Measurements from ENCODE around the gene CD164.
"Not testable (repeated sequence)": the region's sequence is repeated elsewhere in the genome, so short reads cannot be mapped to it uniquely, and the experiment has no call there.

CD164 gene

DNA sequence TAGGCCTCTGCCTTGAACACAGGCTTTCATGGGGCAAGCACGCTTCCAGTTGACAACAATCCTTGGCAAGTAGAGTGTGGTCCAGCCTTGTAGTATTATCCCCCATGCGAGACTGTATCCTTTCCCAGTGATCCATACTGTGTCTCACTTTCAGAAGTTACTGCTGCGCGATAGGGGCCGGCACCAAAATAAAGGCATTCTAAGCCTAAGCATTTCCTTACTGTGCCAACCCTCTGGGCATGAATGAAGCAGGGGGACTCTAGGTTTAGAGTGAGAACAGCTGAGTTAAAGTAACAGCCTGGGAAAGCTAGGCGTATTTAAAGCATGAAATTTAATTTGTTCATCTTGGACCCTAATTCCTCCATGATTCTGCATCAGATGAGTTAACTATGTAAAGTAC lies 39.4 kb downstream of the CD164 start:
- no peak for DNase-seq (ENCODE audit: low read depth)

DNA sequence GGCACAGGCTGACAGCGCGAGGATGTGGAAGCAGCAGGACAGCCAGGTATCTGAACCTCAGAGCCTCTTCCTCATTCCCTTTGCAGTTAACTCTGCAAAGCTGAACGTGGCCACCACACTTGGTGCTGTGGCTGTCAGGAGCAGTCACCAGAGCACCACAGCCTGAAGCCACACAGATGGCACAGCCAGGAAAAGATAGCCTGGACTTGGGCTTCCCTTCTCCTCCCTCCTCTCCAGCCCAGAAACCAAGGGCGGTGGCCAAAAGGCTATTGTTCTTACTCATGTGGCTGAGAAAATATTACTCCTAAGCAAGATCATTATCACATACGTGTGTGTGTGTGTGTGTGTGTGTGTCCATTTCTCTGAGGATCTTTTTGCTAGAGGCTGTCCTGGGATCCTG lies 39.8 kb downstream of the CD164 start:
- no peak for DNase-seq (ENCODE audit: low read depth)

DNA sequence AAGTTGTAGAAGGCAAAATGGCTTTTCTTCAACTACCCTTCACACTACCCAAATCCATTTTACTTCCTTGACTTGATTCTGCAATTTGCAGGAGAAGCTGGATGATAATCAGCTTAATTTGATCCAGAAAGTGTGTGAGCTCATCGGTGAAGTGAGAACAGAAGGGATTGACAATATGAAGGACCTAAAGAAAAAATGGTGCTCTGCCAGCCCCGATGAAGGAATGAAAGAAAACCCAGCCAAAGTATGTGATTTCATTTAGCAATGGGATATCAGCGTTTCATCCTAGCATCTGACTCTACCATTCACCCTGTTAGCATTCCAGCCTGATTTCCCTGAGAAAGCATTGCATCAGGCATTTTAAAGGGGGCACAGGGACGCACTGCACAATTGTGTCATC lies 41.5 kb downstream of the CD164 start:
- no peak for DNase-seq (ENCODE audit: low read depth)

DNA sequence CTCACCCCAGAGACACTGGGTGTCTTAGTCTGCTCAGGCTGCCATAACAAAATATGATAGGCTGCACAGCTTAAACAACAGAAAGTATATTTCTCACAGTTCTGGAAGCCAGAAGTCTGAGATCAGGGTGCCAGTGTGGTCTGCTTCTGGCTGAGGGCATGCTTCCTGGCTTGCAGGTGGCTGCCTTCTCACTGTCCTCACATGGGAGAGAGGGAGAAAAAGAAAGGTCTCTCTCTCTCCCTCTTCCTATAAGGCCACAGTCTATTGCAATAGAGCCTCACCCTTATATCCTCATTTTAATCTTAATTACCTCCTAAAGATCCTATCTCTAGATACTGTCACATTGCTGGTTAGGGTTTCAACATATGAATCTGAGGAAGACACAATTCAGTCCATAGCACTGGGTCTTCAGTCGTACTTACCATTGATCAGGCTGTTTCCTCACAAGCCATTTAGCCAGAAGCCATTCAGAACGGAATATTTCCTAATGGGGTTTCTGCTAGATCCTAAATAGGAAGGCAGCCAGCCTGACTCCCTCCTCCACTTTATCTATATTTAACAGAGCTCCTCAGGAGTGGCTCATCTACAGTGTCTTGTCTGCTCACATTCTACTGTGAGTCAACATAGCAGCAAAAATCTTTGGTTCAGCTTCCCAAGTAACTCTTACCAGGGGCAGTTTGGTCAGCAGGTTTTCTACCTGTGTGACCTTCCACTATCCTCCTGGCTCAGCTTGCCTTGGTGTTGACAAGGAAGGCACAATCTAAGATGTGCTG lies 42.2 kb downstream of the CD164 start:
- no peak for DNase-seq (ENCODE audit: low read depth)

DNA sequence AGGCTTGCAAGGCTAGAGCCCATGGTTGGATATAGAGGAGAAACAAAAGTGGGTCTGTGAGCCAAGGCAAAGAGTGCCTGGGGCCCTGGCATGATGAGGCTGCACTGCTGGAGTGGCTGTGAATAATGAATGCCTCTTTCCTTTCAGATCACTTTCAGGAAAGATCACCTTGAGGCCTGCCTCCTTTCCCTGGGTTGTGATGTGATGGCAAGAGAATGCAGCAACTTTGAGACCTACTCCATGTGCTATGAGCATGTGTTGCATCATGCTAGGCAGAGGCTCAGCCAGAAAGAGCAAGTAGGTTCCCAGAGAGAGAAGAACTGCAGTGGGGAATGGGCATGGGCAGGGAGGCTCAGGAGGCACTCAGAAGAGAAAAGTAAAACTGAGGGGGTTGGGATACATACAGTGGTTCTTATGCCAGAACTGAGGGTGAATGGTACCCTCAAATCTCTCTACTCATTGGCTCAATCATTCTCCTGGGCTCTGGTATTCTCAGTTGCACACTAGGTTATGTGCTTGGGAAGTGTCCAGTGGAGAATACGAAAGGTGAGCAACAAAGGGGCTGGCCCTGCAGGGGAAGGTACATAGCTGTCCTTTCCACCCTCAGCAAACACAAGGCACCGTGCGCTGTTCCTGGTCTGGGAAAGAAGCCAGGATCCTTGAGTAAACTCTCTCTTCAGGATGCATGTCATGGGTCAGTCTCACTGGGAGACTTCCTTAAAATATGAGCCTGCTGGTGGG lies 45.9 kb downstream of the CD164 start:
- no peak for DNase-seq (ENCODE audit: low read depth)

DNA sequence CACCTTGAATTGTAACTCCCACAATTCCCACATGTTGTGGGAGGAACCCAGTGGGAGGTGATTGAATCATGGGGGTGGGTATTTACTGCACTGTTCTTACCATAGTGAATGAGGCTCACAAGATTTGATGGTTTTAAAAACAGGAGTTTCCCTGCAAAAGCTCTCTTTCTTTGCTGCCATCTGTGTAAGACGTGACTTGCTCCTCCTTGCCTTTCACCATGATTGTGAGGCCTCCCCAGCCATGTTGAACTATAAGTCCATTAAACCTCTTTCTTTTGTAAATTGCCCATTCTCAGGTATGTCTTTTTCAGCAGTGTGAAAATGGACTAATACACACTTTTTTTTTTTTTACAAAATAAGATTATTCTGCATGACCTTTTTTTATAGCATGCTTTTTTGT lies 48.4 kb downstream of the CD164 start:
- not testable (repeated sequence) for DNase-seq (ENCODE audit: low read depth)

DNA sequence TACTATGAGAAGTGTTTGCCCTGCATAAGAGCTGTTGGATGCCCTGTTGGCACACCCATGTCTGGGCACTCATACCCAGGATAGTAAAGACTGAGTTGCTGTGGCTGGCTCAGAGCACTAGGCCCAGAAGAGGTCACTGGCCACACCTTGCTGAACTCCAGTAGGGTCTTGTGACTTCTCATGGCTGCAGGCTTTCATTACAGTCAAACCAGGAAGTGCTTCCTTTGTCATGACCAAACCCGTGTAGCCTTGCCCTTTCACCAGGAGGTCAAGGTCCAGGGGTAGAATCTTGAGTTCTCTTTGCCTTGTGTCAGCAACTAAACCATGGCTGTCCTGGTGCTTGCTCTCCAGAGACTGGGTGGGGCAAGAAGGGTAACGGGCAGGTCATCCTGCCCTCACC lies 49.5 kb downstream of the CD164 start:
- DNase-seq (ENCODE audit: low read depth): no peak

DNA sequence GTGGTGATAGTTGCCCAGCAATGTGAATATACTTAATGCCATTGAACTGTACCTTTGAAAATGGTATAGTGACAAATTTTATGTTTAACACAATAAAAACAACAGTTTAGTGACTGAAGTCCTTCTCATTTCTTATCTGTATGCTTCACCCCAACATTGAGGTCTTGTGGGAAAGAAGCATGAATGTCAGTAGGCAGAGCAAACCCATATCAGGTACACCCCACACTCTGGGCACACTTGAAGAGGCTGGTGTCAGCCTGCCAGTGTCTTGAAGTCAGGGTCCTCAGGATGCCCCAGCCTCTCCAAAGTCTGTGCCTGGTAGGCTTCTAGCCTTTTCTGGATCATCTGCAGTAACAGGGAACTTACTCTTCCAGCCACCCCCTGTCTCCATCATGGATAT lies 51.2 kb downstream of the CD164 start:
- no peak for DNase-seq (ENCODE audit: low read depth)

DNA sequence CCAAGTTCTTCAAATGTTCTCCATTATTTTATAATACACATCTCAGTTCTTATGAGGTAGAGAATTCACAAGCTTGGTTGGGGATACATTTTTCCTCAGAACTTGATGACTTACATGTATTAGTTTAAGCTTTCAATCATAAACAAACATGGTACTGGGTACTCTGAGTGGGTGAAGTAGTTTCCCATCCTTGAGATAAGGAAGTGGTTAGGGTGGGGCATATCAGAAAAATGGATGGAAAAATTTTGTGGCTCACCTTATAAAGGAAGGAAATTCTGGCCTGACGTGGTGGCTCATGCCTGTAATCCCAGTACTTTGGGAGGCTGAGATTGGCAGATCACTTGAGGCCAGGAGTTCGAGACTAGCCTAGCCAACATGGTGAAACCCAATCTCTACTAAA lies 52.0 kb downstream of the CD164 start:
- DNase-seq (ENCODE audit: low read depth): no peak

DNA sequence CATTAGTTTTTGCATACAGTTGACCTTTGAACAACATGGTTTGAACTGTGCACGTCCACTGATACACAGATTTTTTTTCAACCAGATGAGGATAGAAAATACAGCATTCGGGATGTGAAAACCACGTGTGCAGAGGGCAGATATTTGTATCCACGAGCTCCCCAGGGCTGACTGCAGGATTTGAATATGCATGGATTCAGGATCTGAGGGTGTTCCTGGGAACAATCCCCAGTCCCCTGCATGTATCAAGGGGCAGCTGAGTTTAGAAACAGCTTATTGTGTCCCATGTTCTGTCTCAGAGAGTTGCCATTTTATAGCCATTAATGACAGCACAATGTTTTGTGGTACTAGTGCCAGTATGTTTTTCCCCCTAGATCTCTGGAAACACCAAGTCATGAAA lies 53.6 kb downstream of the CD164 start:
- DNase-seq (ENCODE audit: low read depth): no peak

DNA sequence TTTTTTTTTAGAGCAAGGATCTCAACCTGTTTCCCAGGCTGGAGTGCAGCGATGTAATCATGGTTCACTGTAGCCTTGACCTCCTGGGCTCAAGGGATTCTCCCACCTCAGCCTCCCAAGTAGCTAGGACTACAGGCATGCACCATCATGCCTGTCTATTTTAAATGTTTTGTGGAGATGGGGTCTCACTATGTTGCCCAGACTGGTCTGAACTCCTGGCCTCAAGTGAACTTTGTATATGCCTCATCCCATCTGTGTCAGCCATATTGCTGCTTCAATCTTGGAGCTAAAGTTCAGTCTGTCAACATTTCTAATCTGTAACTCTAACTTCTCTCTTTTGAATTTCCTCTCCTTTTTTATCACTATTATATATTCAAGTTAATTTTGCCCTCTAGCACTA lies 54.3 kb downstream of the CD164 start:
- no peak for DNase-seq (ENCODE audit: low read depth)

DNA sequence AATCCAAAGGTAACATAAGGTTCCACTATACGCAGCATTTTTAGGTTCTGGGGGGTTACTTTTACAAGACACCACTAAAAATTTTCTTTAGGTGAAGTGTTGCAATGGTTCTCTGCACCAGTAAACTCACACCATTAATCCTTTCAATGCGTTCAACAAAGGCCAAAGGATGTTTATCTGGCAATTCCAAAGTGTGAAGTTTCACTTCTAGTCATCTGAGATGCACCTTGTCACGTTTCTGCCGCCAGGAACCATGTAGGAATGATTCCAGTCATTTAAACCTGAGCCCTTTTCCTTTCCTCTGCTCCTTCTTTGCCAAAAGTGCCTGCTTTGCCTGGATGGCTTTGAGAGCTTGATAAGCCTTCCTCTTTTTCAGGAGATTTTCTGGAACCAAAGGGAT lies 54.8 kb downstream of the CD164 start:
- no peak for DNase-seq (ENCODE audit: low read depth)

DNA sequence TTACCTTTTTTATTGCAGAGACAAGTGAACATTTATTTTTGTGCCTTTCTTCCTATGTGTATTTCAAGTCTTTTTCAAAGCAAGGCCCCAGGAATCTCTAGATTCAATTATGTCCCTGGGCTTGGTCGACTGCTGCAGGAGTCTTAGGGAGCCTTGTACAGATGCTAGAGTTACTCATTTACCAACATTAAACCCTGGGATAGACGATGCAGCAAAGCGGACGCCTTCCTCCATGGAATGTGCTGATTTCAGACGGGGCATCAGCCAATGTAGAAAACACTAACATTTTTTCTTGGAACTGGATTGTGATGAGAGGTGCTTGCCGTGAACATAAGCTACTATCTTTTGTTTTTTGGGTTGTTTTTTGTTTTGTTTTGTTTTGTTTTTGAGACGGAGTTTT lies 55.9 kb downstream of the CD164 start:
- DNase-seq (ENCODE audit: low read depth): no peak

DNA sequence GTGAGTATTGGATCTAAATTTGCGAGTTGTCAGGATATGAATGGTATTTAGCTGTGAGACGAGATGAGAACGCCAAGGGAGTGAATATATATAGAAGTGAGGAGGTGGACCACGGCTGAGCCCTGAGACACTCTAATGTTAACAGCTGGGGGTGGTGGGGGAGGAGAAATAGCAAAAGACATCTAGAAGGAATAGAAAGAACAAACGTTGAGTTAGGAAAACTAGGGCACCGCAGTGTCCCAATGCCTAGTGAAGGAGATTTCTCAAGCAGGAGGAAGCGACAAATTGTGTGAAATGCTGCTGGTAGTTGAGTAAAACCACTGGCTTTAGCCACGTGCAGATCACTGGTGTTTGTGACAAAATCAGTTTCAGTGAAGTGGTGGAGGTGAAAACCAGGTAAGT lies 56.9 kb downstream of the CD164 start:
- no peak for DNase-seq (ENCODE audit: low read depth)

DNA sequence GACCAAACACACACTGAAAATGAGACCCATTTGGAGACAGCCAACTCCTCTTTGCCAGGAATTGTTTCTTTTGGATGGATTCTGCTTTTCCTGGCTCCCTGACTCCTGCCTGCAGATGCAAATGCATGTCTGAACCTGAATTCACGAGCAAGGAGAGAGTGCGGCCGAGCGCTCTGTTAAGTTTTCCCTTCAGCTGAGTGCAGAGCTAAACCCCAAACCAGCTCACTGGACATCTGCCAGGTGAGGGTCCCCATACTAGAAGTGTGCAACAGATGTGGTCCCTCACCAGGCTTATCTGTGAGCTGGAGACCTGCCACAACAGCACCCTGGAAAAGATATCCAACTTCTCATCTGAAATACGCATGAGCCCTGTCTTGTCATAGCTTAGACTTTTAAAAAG lies 59.0 kb downstream of the CD164 start:
- DNase-seq (ENCODE audit: low read depth): no peak

DNA sequence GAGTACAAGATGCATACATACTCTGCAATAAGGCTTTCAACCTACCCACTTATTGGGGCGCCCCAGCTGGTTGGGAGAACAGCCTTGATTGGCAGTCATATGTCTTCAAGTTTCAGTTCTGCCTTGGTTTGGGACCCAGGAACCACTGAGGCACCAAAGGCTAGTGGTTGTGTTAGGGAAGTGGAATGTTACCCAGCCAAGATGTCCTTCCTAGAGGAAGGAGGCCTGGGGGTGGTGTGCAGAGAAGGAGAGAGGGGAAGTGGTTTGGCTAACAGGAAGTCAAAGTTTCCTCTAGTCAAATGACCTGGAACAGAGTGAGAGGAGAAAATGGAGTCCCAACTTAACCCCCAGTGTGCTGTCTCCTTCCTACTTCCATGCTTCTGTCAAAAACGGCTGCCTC lies 59.4 kb downstream of the CD164 start:
- no peak for DNase-seq (ENCODE audit: low read depth)

DNA sequence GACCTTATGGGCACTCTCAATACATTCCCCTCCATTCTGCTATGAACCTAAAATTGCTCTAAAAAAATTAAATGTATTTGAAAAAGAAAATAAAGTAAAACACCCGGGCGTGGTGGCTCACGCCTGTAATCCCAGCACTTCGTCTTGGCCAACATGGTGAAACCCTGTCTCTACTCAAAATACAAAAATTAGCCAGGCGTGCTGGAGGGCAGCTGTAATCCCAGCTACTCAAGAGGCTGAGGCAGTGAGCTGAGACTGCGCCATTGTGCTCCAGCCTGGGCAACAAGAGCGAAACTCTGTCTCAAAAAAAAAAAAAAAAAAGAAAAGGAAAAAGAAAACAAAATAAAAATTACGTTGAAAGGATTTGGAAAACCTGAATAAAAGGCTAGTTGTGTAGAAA lies 60.5 kb downstream of the CD164 start:
- DNase-seq (ENCODE audit: low read depth): no peak

DNA sequence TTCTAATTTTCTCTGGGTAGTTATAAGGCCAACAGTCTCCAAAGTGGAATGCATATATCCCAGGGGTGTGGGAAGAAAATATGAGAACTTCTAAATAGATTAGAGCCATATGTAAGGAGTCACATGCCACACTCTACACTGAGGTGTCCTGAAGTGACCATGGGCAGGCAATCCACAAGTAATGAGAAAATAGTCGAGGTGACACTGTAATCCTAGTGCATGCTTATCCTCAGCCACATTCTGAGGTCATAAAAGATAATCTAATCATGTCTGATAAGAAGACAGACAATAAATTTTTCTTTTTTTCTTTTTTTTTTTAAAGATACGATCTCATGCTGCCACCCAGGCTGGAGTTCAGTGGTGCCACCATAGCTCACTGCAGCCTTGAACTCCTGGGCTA lies 62.2 kb downstream of the CD164 start:
- no peak for DNase-seq (ENCODE audit: low read depth)

DNA sequence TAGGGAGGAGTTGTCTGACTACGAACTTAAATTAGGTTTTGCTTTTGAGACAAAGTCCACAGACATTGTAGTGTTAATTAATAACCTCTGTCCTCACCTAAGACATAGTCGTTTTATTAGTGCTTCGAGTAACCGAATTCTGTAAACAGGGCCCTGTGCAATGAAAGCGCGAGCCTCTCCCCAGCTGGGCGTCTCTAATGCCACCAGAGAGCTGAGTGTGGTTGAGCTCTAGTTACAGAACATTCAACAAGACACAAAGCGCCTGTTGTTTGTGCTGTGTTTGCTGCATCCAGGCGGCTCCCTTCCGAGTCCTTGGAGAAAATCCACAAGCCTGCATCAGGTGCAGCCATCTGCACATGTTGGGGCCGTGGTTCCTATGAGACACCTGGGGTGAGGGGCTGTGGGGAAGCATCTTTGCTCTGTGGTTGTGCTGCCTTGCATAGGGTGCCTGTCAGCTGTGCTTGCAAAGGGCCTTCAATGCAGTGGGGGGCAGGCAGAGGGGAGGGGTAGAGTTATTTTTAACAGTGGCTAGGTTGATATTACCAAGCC lies 63.9 kb downstream of the CD164 start:
- no peak for DNase-seq (ENCODE audit: low read depth)

DNA sequence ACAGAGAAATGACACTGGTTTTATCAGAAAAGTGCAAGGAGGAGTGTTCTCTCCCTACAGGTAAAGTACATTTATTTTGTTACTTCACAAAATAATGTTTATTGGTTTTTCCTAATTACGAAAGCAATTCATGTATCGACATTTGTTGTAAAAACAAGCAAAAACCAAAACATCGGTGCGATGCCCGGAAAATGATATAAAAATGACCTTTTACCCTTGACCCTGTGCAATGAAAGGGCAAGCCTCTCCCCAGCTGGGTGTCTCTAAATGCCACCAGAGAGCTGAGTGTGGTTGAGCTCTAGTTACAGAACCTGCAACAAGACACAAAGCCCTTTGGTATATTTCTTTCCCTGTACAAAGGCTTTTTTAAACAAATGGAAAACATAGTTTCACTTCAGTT lies 65.4 kb downstream of the CD164 start:
- DNase-seq (ENCODE audit: low read depth): no peak
